Keratinocyte (primary cell): ENCODE measurements around the gene GARNL3. TPM values are rescaled to one million over a fixed set of nuclear protein-coding genes. Genes with fewer than 3 reads are reported as not detected.

ENCODE experiments used
- DNase-seq: peaks from one replicate; pipeline ENCODE4 v3.0.0-alpha.2; 2011; ENCODE audit warnings: low read depth, missing footprints, low spot score
- FAIRE-seq: peaks from 2 replicates; lab custom pipeline; 2011; peaks lifted over from hg19 to GRCh38; lab: Jason Lieb, UNC
- H2AFZ ChIP-seq: 2 replicates; pipeline ENCODE4 v1.6.0; 2012; ENCODE audit warnings: low read length, control low read depth, inconsistent platforms; ENCODE audit not compliant: control insufficient read depth
- H3K27ac ChIP-seq: 2 replicates; pipeline ENCODE4 v1.5.1; 2011; ENCODE audit warnings: low read length; ENCODE audit not compliant: control insufficient read depth, insufficient read depth
- H3K27me3 ChIP-seq: 3 replicates; pipeline ENCODE4 v1.6.0; 2011; ENCODE audit warnings: low read length; ENCODE audit not compliant: control insufficient read depth, insufficient read depth; ENCODE audit errors: extremely low read depth
- H3K36me3 ChIP-seq, 2 experiments: 2 replicates in 1 of 2; 3 replicates in 1 of 2; pipeline ENCODE4 v1.5.1; 2011; ENCODE audit warnings: low read length in 2 of 2, mild to moderate bottlenecking in 1 of 2; ENCODE audit not compliant: control insufficient read depth in 2 of 2, insufficient read depth in 2 of 2; ENCODE audit errors: extremely low read depth in 1 of 2
- H3K4me1 ChIP-seq: 3 replicates; pipeline ENCODE4 v1.5.1; 2011; ENCODE audit warnings: low read length; ENCODE audit not compliant: control insufficient read depth, insufficient read depth; ENCODE audit errors: extremely low read depth
- H3K4me2 ChIP-seq: 3 replicates; pipeline ENCODE4 v1.6.0; 2011; ENCODE audit warnings: low read depth, low read length; ENCODE audit not compliant: control insufficient read depth, insufficient read depth; ENCODE audit errors: extremely low read depth
- H3K4me3 ChIP-seq, 3 experiments: fragments of 200-600 bp in 1 of 3; sonication (generic) in 1 of 3; 2 replicates in 2 of 3; 3 replicates in 1 of 3; pipeline ENCODE4 v1.5.1; 2011 to 2016; ENCODE audit warnings: low read length in 3 of 3, mild to moderate bottlenecking in 3 of 3, control low read depth in 2 of 3, inconsistent platforms in 1 of 3, low read depth in 1 of 3, mixed read lengths in 1 of 3, mixed run types in 1 of 3, moderate library complexity in 1 of 3; ENCODE audit not compliant: control insufficient read depth in 2 of 3, insufficient read depth in 2 of 3; ENCODE audit errors: extremely low read depth in 1 of 3
- H3K79me2 ChIP-seq: 2 replicates; pipeline ENCODE4 v1.6.0; 2012; ENCODE audit warnings: low read length; ENCODE audit not compliant: control insufficient read depth, insufficient read depth
- H3K9ac ChIP-seq: 3 replicates; pipeline ENCODE4 v1.6.0; 2011; ENCODE audit warnings: low read length; ENCODE audit not compliant: control insufficient read depth, insufficient read depth; ENCODE audit errors: extremely low read depth
- H3K9me1 ChIP-seq: 3 replicates; pipeline ENCODE4 v1.6.0; 2011; ENCODE audit warnings: low read length; ENCODE audit not compliant: control insufficient read depth, insufficient read depth; ENCODE audit errors: extremely low read depth
- H3K9me3 ChIP-seq: 2 replicates; pipeline ENCODE4 v1.5.1; 2012; ENCODE audit warnings: low read depth, low read length; ENCODE audit not compliant: control insufficient read depth
- H4K20me1 ChIP-seq: 3 replicates; pipeline ENCODE4 v1.6.0; 2011; ENCODE audit warnings: low read length; ENCODE audit not compliant: control insufficient read depth, insufficient read depth; ENCODE audit errors: extremely low read depth
- CTCF ChIP-seq, 3 experiments: IDR thresholded peaks in 1 of 3; conservative IDR thresholded peaks in 1 of 3; optimal IDR thresholded peaks in 1 of 3; 2 replicates in 2 of 3; 3 replicates in 1 of 3; pipeline versions ENCODE3 to v1.5.1; 2011; ENCODE audit warnings: low read length in 3 of 3, mild to moderate bottlenecking in 3 of 3, moderate library complexity in 2 of 3, control low read depth in 1 of 3, inconsistent platforms in 1 of 3; ENCODE audit not compliant: insufficient read depth in 2 of 3; ENCODE audit errors: extremely low read depth in 1 of 3
- EZH2 ChIP-seq: IDR thresholded peaks from one replicate; pipeline ENCODE4 v1.6.1; 2012; ENCODE audit warnings: inconsistent platforms, mild to moderate bottlenecking, low read length, moderate library complexity
- dilution Hi-C: fragments of 300-500 bp; cut with MboI; formaldehyde crosslinking; loops from one replicate; pipeline ENCODE4 v1.7.0; 2020; ENCODE audit warnings: low sequenced_read_pairs; ENCODE audit not compliant: extremely low pct_ligation_motif_present
- polyA plus RNA-seq, 5 experiments: library from polyadenylated mRNA; depleted of rRNA in 3 of 5; stranded (reverse) in 3 of 5; stranded (forward) in 1 of 5; unstranded in 1 of 5; fragments of >200 nt; gene quantifications; 1 replicate in 1 of 5; 2 replicates in 3 of 5; 3 replicates in 1 of 5; pipeline versions ENCODE4 v1.2.1 to v1.2.3, GENCODE V29; 2011 to 2012; ENCODE audit warnings: missing spikeins in 2 of 5, low read depth in 1 of 5, low replicate concordance in 1 of 5

GARNL3 gene
- polyA plus RNA-seq, 1 donor (not counting 4 experiments of a cell fraction or from before 2014, with no cell fraction given): 2.4 TPM

GRCh38 chr9:127396253-127396807, 131.8 kb downstream of the GARNL3 start:
- no peak overlapping the region for H3K9ac ChIP-seq
- peak overlapping the region; percentile 86 for H2AFZ ChIP-seq

GRCh38 chr9:127396808-127397645, 132.5 kb downstream of the GARNL3 start, which contains the start of gene SLC2A8:
SLC2A8 (plus strand) TSS chr9:127397169; CDS start chr9:127397231, 62 bp downstream.
- Histone ChIP-seq H3K4me1 (peaks cover 11% of the 10 kb centered on the region), H3K79me2 (no peaks in the 10 kb centered on the region), H3K36me3 (peaks cover 4% of the 10 kb centered on the region in 2 experiments), H4K20me1 (no peaks in the 10 kb centered on the region), H3K9me3 (no peaks in the 10 kb centered on the region), H3K27ac (peak within 1 kb of the TSS; percentile 48), H2AFZ (peak within 1 kb of the TSS; percentile 86), H3K27me3 (no peaks in the 10 kb centered on the region), H3K4me3 (peak within 1 kb of the TSS; percentile 70 to 78 (median 76)), H3K4me2 (peak within 1 kb of the TSS; percentile 91), H3K9me1 (no peaks in the 10 kb centered on the region), H3K9ac (peak within 1 kb of the TSS; percentile 77)
- DNase-seq (peak; percentile 98), FAIRE-seq (peak; percentile 95)
- dilution Hi-C loops: loop anchor here (10.0 kb wide), 1 partner anchor 62 kb away; no protein-coding TSS in a partner anchor
- TF ChIP-seq CTCF (optimal IDR thresholded peaks at IDR 0.05 in 1 of 3, IDR thresholded peaks at IDR 0.05 in 1 of 3, conservative IDR thresholded peaks at IDR 0.05 in 1 of 3; ENCODE audit: extremely low read depth in 1 of 3, insufficient read depth in 2 of 3, low read length in 3 of 3) (peak in 2 of 3 experiments; percentile 18 to 41), EZH2 (no peak)

More at GRCh38 chr9:127396253-127396807, 131.8 kb downstream of the GARNL3 start:
- H4K20me1 ChIP-seq: no peaks in the 10 kb centered on the region
- H3K27me3 ChIP-seq: no peaks in the 10 kb centered on the region
- no peak for TF ChIP-seq EZH2
- no peaks in the 10 kb centered on the region for H3K79me2 ChIP-seq
- H3K4me1 ChIP-seq: peaks cover 11% of the 10 kb centered on the region
- peak overlapping the region; percentile 88 for H3K4me2 ChIP-seq
- DNase-seq: no peak
- H3K4me3 ChIP-seq: peak overlapping the region; percentile 43 to 68 (median 62)
- no peaks in the 10 kb centered on the region for H3K9me1 ChIP-seq
- dilution Hi-C loops: loop anchor here (10.0 kb wide), 1 partner anchor 62 kb away; no protein-coding TSS in a partner anchor
- FAIRE-seq: no peak
- peaks cover under 1 to 2% of the 10 kb centered on the region in 2 experiments for H3K36me3 ChIP-seq
- H3K27ac ChIP-seq: no peak overlapping the region
- no peaks in the 10 kb centered on the region for H3K9me3 ChIP-seq
